HG02970 (cell line): ENCODE measurements around the gene CRYAB.
A peak's percentile ranks its signal among the peaks of the same experiment; 100 is the strongest.

Experiments
- ATAC-seq: cut with Tn5 transposase; IDR thresholded peaks from one replicate; pipeline ENCODE4 v1.9.1; 2021; ENCODE audit warnings: mild to moderate bottlenecking, moderate library complexity, moderate number of reproducible peaks; ENCODE audit not compliant: unreplicated experiment, low FRiP score

The CRYAB gene, protein sequence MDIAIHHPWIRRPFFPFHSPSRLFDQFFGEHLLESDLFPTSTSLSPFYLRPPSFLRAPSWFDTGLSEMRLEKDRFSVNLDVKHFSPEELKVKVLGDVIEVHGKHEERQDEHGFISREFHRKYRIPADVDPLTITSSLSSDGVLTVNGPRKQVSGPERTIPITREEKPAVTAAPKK

DNA sequence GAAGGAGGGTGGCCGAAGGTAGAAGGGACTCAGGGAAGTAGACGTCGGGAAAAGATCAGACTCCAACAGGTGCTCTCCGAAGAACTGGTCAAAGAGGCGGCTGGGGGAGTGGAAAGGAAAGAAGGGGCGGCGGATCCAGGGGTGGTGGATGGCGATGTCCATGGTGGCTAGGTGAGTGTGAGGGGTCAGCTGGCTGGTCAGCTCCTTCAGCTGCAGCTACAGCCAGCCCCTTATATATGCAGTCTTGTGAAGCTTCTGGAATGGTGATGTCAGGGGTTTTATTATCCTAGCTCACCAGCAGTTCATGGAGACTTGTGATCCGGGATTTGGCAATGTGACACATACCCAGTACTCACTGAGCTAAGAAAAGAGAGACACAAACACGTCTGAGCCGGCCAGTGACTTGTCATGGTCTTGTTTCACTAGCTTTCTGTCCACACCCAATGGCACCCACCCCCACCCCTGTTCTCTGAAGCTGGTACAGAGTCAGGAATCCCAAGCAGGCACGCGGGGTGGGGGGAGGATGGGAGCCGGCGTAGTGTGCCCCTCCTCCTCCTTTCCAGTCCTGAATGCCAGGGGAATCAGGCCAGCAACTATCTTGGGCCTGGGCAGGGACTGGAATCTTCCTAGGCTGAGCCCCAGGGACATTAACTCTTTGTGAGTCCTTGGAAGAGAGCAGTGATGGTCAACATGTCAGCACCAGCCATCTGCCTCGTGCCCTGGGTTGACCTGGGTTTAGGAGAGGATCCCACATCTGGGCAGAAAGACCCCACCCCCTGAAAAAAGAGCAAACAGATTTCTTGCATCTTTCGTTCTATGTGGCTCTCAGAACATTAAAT is at the start of gene CRYAB:
Gene CRYAB (minus strand): TSS at position 208 of the 839 bp plus-strand sequence. CDS start 46 bp downstream, at position 162.
- no peak for ATAC-seq

DNA sequence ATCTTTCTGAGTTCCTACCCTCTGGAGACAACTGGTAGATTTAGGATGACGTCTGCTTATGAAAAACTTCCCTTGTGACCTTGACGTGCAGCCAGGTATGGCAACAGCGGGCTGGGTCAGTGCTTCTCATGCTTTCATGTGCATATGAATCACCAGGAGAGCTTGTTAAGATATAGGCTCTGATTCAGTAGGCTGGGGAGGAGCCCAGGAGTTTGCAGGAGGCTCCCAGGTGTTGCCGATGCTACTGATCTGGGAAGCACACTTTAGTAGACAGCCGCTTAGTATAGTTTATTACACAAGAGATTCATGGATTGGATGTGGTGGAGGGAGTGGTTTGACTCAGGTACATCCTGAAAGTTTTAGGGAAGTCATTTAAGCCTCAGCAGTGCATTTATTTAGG is 49.3 kb upstream of the CRYAB start:
- no peak for ATAC-seq

DNA sequence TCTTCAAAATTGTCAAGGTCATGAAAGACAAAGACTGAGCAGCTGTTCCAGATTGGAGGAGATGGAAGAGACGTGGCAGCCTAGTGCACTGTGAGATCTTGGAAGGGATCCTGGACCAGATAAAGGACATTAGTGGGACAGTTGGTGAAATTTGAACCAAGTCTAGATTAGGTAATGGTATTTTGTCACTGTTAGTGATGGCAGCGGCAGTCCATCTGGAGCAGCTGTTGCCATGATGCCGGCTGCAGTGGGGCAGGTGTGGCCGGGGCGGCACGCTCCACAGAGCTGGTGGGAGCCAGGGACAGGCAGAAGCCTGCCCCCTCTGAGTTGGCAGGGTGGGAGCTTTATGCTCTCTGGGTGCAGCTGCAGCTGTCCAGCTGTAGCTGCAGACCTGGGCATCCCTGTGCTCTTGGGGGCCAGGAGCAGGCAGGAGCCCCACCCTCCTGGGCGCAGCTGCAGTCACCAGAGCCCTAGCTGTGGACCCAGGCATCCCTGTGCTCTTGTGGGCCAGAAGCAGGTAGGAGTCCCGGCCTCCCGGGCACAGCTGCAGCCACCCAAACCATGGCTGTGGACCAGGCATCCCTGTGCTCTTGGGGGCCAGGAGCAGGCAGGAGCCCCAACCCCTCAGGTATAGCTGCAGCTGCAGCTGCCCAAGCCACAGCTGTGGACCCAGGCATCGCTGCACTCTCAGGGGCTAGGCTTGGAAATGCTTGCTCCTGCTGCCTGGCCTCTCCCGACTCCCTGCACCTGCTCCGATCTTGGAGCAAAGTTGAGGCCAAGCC is 46.3 kb upstream of the CRYAB start:
- no peak for ATAC-seq

DNA sequence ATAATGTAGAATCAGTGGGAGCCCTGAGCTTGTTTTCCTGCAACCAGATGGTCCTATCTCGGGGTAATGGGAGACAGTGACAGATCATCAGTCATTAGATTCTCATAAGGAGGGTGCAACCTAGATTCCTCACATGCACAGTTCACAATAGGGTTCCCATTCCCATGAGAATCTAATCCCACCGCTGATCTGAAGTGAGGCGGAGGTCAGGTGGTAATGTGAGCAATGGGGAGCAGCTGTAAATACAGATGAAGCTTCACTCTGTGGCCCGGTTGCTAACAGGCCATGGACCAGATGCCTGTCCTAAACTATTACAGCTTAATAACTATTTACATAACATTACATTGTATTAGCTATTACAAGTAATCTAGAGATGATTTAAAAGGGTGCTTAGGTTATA is 42.6 kb upstream of the CRYAB start:
- ATAC-seq: no peak

DNA sequence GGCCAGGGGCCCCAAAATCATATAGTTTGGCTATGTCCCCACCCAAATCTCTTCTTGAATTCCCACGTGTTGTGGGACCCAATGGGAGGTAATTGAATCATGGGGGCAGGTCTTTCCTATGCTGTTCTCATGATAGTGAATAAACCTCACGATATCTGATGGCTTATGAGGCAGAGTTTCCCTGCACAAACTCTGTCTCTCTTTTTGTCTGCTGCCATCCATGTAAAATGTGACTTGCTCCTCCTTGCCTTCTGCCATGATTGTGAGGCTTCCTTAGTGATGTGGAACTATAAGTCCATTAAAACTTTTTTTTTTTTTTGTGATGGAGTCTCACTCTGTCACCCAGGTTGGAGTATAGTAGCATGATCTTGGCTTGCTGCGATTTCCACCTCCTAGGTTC is 40.0 kb upstream of the CRYAB start:
- ATAC-seq: no peak

DNA sequence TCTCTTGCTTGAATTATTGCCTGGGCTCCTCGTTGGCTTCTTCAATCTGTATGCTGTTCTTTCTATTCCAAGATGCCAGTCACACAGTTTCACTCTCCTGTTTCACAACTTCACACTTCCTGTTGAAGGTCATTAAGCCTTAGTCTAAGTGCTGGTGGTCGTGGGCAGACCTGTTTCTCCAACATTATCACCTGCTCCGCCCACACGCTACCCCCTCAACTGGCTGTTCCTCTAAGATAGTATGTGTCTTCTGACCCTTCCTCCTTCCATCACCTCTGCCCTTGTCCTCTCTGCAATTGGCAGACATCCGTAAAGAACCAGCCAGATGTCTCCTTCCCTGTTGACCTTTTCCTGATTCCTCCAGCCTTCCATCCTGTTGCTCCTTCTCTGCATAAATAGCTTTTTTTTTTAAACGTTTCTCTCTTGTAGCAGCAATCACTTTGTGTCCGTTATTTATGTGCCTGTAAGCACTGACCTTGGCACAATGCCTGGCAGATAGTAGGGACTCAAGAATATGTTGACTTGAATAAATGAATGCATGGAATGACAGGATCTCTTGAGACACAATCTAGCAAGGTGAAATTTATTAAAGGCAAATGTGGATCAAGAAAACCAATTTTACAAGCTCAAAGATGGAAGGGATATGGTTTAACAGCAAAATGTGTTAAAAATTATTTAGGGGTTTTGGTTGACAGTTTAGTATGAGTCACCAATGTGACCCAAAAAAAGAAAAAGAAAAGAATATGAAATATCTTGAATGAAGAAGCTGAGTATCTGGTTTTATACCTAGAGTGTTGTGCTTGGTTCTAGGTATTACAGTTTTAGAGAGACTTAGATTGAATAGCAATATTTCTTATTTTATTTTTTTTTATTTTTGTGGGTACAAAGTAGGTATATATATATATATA is 38.2 kb upstream of the CRYAB start:
- no peak for ATAC-seq

DNA sequence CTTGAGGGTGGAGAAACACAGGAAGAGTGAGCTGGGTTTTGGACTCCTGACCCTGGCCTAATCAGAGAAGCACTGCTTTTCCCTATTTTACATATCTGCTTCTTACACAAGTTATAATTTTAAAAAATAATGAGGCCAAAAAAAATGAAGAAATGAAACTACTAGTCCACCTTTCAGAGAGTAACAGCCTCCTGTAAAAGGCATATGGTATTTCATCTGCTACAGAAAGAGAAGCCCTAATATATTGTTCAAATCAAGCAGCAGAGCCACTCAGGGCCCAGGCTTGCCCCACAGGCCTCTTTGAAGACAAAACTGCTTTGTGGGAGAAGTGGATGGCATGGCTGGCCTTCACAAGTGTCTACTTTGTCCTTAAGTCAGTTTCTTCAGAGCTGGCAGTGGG is 35.6 kb upstream of the CRYAB start:
- no peak for ATAC-seq

DNA sequence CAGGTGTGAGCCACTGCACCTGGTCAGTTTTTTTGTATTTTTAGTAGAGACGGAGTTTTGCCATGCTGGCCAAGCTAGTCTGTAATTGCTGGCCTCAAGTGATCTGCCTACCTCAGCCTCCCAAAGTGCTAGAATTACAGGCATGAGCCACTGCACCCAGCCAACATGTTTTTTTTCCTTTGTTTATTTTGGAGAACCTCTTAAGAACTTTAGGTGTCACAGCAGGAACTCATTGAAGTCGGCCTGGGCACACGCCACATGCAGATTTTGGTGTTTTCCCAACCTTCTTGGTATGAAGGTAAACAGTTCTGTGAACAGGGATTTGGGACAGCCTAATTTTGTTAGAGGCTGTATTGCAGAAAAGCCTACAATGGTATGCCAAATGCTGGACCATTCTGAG is 34.9 kb upstream of the CRYAB start:
- ATAC-seq: no peak

DNA sequence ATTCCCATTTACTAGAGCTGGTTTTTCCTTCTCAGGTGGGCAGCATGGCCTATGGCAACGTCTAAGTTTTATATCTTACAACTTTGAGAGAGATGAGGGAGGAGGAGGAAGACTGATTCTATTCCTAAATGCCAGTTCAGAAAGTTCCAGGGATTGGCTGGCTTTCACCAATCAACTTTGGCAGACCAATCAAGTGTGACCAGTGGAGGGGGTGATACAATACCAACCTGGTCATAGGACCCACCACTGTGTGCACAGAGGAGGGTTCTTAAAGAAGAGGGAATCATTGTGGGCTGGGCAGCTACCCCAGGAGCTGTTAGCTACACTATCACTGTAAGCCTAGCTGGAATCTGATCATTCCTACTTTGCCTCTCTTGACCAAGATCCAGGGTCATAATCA is 33.6 kb upstream of the CRYAB start:
- no peak for ATAC-seq

DNA sequence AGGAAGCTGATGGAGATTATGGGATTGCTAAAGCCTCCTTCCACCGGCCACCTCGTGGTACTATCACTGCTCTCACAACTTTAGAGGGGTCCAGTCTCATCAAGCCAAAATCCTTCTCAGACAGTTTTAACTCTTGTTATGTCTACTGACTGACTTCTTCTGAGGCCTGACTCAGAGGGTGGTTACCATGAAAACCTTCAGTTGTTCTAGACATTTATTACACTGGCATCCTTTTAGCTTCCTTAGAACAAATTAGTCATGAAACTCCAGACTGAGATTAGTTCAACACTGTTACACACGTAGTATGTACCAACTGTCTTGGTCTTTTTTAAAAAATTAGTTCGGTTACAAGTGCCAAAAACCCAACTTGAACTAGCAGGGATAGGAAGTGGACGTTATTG is 33.1 kb upstream of the CRYAB start:
- ATAC-seq: no peak

DNA sequence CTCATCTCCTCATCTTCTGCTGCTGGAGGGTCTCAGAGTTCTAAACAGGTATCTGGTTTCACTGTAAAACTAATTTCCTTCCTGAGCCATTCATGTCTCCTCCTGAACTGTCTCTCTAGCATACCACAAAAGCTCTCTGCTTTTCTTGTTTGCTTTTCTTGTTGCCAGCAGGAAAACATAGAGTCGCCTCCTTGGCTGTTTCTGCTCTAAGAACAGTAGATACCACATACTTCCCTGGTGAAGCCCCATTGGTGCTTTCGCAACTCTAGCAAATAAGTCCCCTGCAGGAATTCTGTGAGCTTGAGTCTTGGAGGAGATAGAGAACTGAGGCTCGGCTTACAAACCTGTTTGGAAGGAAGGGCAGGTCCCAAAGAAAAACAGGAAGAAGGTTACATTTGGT is 32.6 kb upstream of the CRYAB start:
- no peak for ATAC-seq

DNA sequence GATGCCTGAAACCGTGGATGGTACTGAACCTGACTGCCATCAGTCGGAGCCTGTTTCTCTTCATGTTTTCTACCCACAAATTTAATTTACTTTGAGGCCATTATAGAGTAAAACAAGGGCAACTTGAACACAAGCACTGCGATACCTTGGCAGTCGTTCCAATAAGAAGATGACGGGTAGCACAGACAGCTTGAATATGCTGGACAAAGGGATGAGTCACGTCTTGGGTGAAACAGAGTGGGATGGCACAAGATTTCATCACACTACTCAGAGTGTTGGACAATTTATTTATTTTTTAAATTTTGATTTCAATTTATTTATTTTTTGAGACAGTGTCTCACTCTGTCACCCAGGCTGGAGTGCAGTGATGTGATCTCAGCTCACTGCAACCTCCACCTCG is 31.3 kb upstream of the CRYAB start:
- no peak for ATAC-seq

DNA sequence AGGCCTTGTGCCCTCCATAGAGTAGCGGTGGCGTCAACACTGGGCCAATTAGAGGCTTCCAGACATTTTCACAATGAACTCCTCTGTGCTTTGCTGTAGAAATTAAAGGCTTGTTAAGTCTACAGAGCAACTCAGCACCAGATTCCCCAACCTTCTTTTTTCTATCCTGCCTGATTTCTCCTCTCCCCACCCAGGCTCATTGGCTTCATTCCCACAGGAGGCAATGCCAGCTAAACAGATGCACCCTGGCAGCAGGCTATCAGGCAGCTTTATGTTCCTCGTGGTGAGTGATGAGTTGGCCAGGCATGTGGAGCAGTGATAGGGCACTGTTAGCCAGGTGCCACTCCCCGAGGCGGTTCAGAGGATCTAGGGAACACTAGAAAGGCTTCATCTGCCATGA is 30.4 kb upstream of the CRYAB start:
- ATAC-seq: no peak

DNA sequence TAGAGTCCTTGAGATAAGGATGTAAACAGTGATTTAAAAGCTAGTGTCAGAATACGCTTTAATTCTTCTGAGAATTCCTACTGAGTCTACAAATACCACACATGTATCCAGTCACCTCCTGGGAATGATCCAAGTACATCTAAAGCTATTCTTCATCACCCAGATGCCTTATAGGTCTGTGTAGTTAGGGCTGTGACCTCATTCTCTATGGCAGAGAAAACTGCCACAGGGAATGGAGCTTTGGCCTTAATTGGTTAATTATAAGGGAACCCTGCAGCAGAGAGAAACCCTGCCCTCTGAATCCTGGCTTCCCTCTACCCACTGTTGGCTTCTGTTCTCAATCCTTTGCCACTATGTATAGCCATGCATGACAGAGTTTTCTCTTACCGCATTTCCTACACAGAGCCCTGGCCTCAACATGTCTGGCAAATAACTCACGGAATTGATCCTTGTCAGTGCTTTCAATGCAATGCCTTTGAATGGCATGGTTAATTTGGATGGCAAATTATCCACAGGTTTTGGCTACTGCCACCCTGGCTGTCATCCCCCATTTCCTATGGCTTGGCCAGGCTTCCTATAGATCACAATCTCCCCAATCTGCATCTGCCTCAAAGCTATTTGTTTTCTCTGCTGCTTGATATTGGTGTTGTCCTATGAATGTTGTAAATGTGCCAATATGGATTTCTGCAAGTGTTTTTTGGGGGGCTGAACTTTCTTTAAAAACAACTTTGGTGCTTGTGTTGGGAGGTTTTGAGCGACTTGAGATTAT is 28.4 kb upstream of the CRYAB start:
- ATAC-seq: no peak

DNA sequence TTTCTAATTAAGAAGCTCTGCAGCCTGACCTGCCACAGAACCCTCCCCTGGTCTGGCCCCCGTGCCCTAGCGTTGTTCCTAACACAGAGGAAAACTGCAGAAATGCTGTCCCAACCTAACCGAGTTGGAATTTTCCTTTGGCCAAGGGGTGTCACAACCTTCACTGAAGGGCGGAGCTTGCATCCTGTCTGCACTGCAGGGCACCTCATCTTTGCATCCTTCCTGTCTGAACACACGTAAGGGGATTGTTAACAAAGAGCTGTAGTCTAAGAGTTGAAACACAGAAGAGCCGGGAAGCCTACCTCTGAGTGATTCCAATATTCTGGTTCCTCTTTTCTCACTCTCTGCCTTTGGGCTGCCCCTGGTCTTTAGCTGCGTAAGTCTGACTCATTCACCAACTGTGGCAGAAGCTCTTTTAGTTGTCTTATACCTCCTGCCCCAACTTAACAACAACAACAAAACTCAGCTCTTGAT is 27.2 kb upstream of the CRYAB start:
- ATAC-seq: peak; percentile 70

DNA sequence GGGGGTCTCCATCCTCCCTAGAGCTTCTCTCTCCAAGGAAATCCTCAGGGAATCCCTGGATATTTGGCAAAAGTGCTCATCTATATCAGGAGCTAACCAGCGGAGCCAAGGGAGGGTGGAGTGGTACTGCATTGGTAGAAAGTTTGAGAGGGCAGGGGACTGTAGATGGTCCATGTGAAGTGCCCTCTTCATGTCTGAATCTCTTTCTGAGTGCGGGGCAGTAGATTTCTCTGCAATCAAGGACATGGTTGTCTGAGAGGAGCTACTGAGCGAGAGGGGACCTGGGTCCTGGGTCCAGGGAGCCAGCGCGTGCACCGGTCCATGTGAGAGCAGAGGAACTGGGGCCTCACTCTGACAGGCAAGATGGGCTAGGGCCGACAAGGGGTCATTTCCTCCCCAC is 26.3 kb upstream of the CRYAB start:
- ATAC-seq: no peak

DNA sequence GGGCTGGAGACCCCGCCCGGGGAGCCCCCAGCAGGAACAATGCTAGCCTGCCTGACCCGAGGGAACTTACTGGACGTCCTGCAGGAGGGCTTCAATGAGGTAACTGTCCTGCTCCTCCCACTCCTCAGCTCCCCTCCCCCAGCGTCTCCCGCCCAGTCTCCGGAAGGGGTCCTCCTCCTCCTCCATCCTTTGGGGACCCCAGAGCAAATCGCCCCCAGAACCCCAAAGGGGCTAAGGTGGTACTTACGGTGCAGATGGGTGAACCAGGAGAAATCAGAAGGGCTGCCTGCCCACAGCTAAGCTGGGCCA is 25.8 kb upstream of the CRYAB start:
- ATAC-seq: no peak

DNA sequence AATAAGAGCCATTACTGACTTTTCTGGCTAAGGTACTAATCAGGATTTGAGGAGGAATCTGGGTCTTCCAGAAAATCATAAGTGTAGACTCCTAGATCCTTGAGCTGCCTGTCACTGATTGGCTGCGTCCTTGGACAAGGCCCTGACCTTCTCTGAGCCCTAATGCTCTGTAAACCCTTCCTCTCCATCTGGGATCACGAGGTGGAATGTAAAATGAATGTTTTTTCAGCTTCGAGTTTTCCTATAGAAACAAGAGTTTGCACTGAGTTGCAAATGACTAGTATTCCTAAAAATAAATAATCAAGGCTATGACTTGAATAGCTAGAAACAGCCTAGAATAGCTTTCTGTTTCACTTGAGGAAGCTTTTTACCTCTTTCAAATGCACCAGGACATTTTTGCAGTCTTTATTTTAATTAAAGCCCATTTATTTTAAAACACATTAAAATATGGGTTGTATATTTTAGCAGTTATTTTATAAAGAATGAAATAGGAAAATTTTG is 24.5 kb upstream of the CRYAB start:
- ATAC-seq: no peak

DNA sequence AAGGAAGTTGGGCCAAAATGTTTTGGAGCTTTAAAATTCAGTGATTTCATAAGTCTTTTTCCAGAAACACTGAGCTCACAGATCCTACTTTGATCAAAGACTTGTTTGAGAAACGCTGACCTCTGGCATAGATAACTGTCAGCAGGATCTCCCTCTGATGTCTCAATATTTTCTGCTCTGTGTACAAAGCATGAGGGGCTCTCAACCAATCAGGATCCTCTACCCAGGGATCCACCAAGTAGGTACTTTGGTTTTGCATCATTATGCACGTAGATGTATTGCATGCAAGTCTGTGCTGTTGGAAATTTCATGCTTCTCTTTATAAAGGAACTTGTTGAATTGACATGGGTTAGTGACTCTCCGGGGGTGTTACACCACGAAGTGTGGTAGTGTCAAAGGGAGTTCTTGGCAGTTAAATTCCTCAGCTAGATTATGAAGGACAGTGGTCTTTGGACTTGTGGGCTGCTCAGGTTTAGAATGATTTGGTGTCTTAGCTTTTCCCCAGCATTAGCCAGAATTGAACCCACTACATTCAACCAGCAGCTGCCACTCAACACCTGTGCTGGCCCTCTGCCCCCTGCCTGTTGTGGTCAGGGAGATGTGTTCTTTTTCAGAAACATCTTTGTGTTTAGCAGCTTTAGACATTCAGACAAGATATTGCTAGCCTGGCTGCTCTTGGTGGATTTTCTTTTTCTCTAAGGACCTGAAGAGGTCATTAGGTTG is 23.9 kb upstream of the CRYAB start:
- ATAC-seq: no peak
